Peyer's patch (tissue), 4 donors: ENCODE measurements around the gene TM9SF1.

Experiments
- POLR2A ChIP-seq, 2 donors: fragments of 450-650 bp; IDR thresholded peaks; one replicate each; pipeline ENCODE4 v1.5.1; 2017; ENCODE audit warnings: antibody characterized with exemption in 2 of 2, mild to moderate bottlenecking in 2 of 2, moderate library complexity in 2 of 2
- TF ChIP-seq, protein P1 (sequence below), 6 experiments: fragments of 450-650 bp in 4 of 6; fragments of 200-600 bp in 2 of 6; sonication (generic) in 1 of 6; IDR thresholded peaks; one replicate each; pipeline ENCODE4 v1.5.1; 2017 to 2019; ENCODE audit warnings: antibody characterized with exemption in 6 of 6, mild to moderate bottlenecking in 3 of 6, moderate library complexity in 1 of 6

GRCh38 chr14:24171422-24172260 lies 23.6 kb downstream of the TM9SF1 start, which contains the start of gene REC8:
- TF ChIP-seq, protein P1, sequence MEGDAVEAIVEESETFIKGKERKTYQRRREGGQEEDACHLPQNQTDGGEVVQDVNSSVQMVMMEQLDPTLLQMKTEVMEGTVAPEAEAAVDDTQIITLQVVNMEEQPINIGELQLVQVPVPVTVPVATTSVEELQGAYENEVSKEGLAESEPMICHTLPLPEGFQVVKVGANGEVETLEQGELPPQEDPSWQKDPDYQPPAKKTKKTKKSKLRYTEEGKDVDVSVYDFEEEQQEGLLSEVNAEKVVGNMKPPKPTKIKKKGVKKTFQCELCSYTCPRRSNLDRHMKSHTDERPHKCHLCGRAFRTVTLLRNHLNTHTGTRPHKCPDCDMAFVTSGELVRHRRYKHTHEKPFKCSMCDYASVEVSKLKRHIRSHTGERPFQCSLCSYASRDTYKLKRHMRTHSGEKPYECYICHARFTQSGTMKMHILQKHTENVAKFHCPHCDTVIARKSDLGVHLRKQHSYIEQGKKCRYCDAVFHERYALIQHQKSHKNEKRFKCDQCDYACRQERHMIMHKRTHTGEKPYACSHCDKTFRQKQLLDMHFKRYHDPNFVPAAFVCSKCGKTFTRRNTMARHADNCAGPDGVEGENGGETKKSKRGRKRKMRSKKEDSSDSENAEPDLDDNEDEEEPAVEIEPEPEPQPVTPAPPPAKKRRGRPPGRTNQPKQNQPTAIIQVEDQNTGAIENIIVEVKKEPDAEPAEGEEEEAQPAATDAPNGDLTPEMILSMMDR (IDR thresholded peaks at IDR 0.05), result no peak
- no peak for TF ChIP-seq POLR2A (IDR thresholded peaks at IDR 0.05)
